ENCODE results near the gene RABGAP1L.

DNA sequence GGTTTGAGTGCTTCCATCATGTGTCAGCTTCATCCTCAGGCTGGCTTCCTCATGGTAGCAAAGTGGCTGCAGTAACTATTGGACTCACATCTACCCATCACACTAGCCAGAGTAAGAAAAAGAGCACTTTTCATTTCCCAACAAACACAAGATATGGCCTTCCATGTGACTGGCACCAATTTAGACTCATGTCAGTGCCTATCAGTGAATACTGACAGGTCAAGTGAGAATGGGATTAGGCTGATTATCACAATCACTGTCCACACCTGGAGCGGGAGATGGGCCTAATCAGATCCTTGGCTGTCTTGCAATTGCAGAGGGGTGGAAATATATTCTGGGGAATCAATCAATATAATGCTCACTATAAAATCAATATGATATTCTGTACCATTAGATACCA lies 2.9 kb upstream of the RABGAP1L start:
- TF ChIP-seq EZH2 (IDR thresholded peaks at IDR 0.05): no peak
- TF ChIP-seq POLR2AphosphoS5 (IDR thresholded peaks at IDR 0.05; ENCODE audit: borderline replicate concordance, low read depth, low read length): no peak
- TF ChIP-seq FOXP2 (optimal IDR thresholded peaks at IDR 0.05; ENCODE audit: control extremely low read depth, extremely low read length, insufficient read depth): no peak
